HepG2 (cell line): ENCODE data around the gene SURF1. TPM values are rescaled to one million over a fixed set of nuclear protein-coding genes. Genes with fewer than 3 reads are reported as not detected.

Source experiments
- ATAC-seq: fragments of 200-7000 bp; cut with Tn5 transposase; 3 replicates; pipeline ENCODE4 v1.9.1; 2020; ENCODE audit warnings: mild to moderate bottlenecking, moderate library complexity
- BruUV-seq: library from RNA; stranded (reverse); fragments of 400-500 nt; replicated peaks from 2 replicates; lab custom pipeline; 2021; lab: Mats Ljungman, UMichigan
- CTCF ChIA-PET: fragments of 300-600 bp; formaldehyde crosslinking; extraction: SDS; loops from one replicate; lab custom pipeline; 2021; ENCODE audit warnings: low total read pairs, inconsistent platforms, low intra/inter-chr PET ratio; lab: Yijun Ruan, JAX
- POLR2A ChIA-PET: fragments of 350-600 bp; sonication (Branson Sonifier 250); formaldehyde crosslinking; loops from one replicate; lab custom pipeline; 2020; ENCODE audit warnings: antibody characterized with exemption, inconsistent platforms; lab: Yijun Ruan, JAX
- DNase-seq: peaks from one replicate; pipeline ENCODE4 v3.0.0-alpha.2; 2015; ENCODE audit warnings: low spot score
- FAIRE-seq: peaks from 3 replicates; lab custom pipeline; 2011; peaks lifted over from hg19 to GRCh38; lab: Jason Lieb, UNC
- H2AFZ ChIP-seq: one replicate; pipeline ENCODE4 v1.6.1; 2011; ENCODE audit warnings: low read length, inconsistent platforms
- H3K27ac ChIP-seq: fragments of 300-600 bp; 3 replicates; pipeline ENCODE4 v1.8.0; 2011; ENCODE audit warnings: mixed run types, mild to moderate bottlenecking, mixed read lengths, low read length, inconsistent platforms; ENCODE audit not compliant: insufficient read depth; ENCODE audit errors: extremely low read length
- H3K27me3 ChIP-seq, 2 experiments: fragments of 200-600 bp in 1 of 2; 2 replicates in 1 of 2; 3 replicates in 1 of 2; pipeline versions ENCODE4 v1.6.0 to v1.8.0; 2011; ENCODE audit warnings: low read length in 2 of 2, mild to moderate bottlenecking in 2 of 2, moderate library complexity in 2 of 2, inconsistent platforms in 1 of 2; ENCODE audit not compliant: insufficient read depth in 2 of 2, control insufficient read depth in 1 of 2
- H3K36me3 ChIP-seq, 2 experiments: fragments of 200-600 bp in 1 of 2; replicated peaks in 1 of 2; 2 replicates in 1 of 2; 3 replicates in 1 of 2; pipeline versions ENCODE4 v1.5.1 to v1.8.0; 2011; ENCODE audit warnings: low read length in 2 of 2, inconsistent platforms in 1 of 2; ENCODE audit not compliant: insufficient read depth in 2 of 2, control insufficient read depth in 1 of 2
- H3K4me1 ChIP-seq: 2 replicates; pipeline ENCODE4 v1.5.1; 2012; ENCODE audit warnings: low read length, inconsistent platforms; ENCODE audit not compliant: insufficient read depth
- H3K4me2 ChIP-seq: 2 replicates; pipeline ENCODE4 v1.6.0; 2011; ENCODE audit warnings: low read depth, low read length, inconsistent platforms
- H3K4me3 ChIP-seq, 3 experiments: fragments of 200-600 bp in 1 of 3; sonication (generic), shearing (Covaris generic) in 1 of 3; replicated peaks in 1 of 3; 2 replicates each; pipeline ENCODE4 v1.5.1; 2011 to 2016; ENCODE audit warnings: low read length in 3 of 3, inconsistent platforms in 2 of 3, low read depth in 2 of 3, mild to moderate bottlenecking in 2 of 3, control low read depth in 1 of 3, mixed read lengths in 1 of 3; ENCODE audit not compliant: insufficient read depth in 1 of 3
- H3K79me2 ChIP-seq: one replicate; pipeline ENCODE4 v1.6.1; 2011; ENCODE audit warnings: low read length, inconsistent platforms; ENCODE audit not compliant: insufficient read depth
- H3K9ac ChIP-seq: 2 replicates; pipeline ENCODE4 v1.6.0; 2011; ENCODE audit warnings: mild to moderate bottlenecking, low read depth, low read length, inconsistent platforms; ENCODE audit not compliant: insufficient read depth
- H3K9me3 ChIP-seq: 2 replicates; pipeline ENCODE4 v1.5.1; 2012; ENCODE audit warnings: mild to moderate bottlenecking, low read length
- H4K20me1 ChIP-seq: 2 replicates; pipeline ENCODE4 v1.6.0; 2011; ENCODE audit warnings: inconsistent platforms, mild to moderate bottlenecking, low read length, moderate library complexity; ENCODE audit not compliant: insufficient read depth
- DNMT1 ChIP-seq: sonication (generic); formaldehyde crosslinking; IDR thresholded peaks from 2 replicates; pipeline ENCODE4 v1.5.1; 2020; ENCODE audit warnings: mild to moderate bottlenecking, missing genetic modification reagents
- NFAT5 ChIP-seq: sonication (generic); formaldehyde crosslinking; IDR thresholded peaks from 2 replicates; pipeline ENCODE4 v1.4.0; 2020; ENCODE audit warnings: missing genetic modification reagents
- PAF1 ChIP-seq: IDR thresholded peaks from 2 replicates; pipeline ENCODE4 v1.6.1; 2016; ENCODE audit warnings: missing genetic modification reagents, missing compliant biosample characterization
- PRDM10 ChIP-seq: sonication (generic); formaldehyde crosslinking; IDR thresholded peaks from 2 replicates; pipeline ENCODE4 v1.4.0; 2020; ENCODE audit warnings: low read depth, missing genetic modification reagents
- RBAK ChIP-seq: sonication (generic); formaldehyde crosslinking; IDR thresholded peaks from 2 replicates; pipeline ENCODE4 v1.5.1; 2020; ENCODE audit warnings: mild to moderate bottlenecking, missing genetic modification reagents
- SAP130 ChIP-seq: IDR thresholded peaks from 2 replicates; pipeline ENCODE4 v1.6.1; 2016; ENCODE audit warnings: low read depth
- THAP7 ChIP-seq: sonication (generic); formaldehyde crosslinking; IDR thresholded peaks from 2 replicates; pipeline ENCODE4 v1.8.1; 2023; ENCODE audit warnings: mild to moderate bottlenecking, missing genetic modification reagents
- ZFX ChIP-seq: sonication (generic); formaldehyde crosslinking; IDR thresholded peaks from 2 replicates; pipeline ENCODE4 v1.4.0; 2020; ENCODE audit warnings: mild to moderate bottlenecking, low read depth, missing genetic modification reagents, moderate library complexity
- ZNF598 ChIP-seq: sonication (generic); formaldehyde crosslinking; IDR thresholded peaks from 2 replicates; pipeline ENCODE4 v1.5.1; 2020; ENCODE audit warnings: mild to moderate bottlenecking, missing genetic modification reagents, borderline replicate concordance
- WGBS: methylation state at CpG from one replicate; pipeline ENCODE4 v1.1.6; 2017; ENCODE audit warnings: low lambda C conversion rate; 5-methylcytosine and 5-hydroxymethylcytosine counted together
- in situ Hi-C: cut with HindIII; loops from 2 replicates; pipeline ENCODE4 v1.10.0; 2017; ENCODE audit warnings: low pct_unique_long_range_greater_than_20kb; ENCODE audit not compliant: extremely low pct_ligation_motif_present
- intact Hi-C: fragments of 100-400 bp; cut with micrococcal nuclease; formaldehyde crosslinking; loops from one replicate; pipeline ENCODE4 v1.10.0; 2022; ENCODE audit not compliant: unreplicated experiment
- polyA plus RNA-seq, 8 experiments: library from polyadenylated mRNA; depleted of rRNA in 3 of 8; stranded (reverse) in 7 of 8; unstranded in 1 of 8; fragments of >200 nt; fragmentation: Illumina TruSeq in 4 of 8; extraction: Trizol in 4 of 8; gene quantifications; 2 replicates each; pipeline versions ENCODE4 v1.2.1 to v1.2.3, GENCODE V29; 2011 to 2016; ENCODE audit warnings: low read depth in 4 of 8, missing spikeins in 1 of 8, mixed read lengths in 1 of 8; ENCODE audit not compliant: insufficient read depth in 1 of 8
- total RNA-seq, 5 experiments: library from RNA; depleted of rRNA; stranded (reverse); fragments of >200 nt; fragmentation: Illumina TruSeq; extraction: Trizol; gene quantifications; 2 replicates each; pipeline ENCODE4 v1.2.3, GENCODE V29; 2016; ENCODE audit warnings: low read depth in 1 of 5
- TF ChIP-seq, protein P1 (sequence below): sonication (generic); formaldehyde crosslinking; IDR thresholded peaks from 2 replicates; pipeline ENCODE4 v1.5.1; 2020; ENCODE audit warnings: mild to moderate bottlenecking, missing genetic modification reagents, moderate library complexity

Gene SURF1
- total and polyA plus RNA-seq, 2 of the 13 experiments (the other 11 are each of a cell fraction or from before 2014, with no cell fraction given), result 17.8 to 40.7 TPM

GRCh38 chr9:133387680-133388079, 31.4 kb upstream of the SURF1 start:
- POLR2A ChIA-PET, result interaction anchor here (2.2 kb wide), 1 partner anchor 11 kb away, joined by 9 read pairs; the partner anchor contains the start of gene STKLD1
- Histone ChIP-seq H3K27me3 (no peaks in the 10 kb centered on the region), H3K27ac (no peak overlapping the region), H3K4me2 (peak overlapping the region; percentile 62), H2AFZ (no peak overlapping the region), H3K4me3 (peak overlapping the region in 1 of 3 experiments; percentile 27; a peak in 2 of 6 replicates), H3K36me3 (no peaks in the 10 kb centered on the region), H3K4me1 (peaks cover 81% of the 10 kb centered on the region), H4K20me1 (no peaks in the 10 kb centered on the region), H3K9me3 (peaks cover 8% of the 10 kb centered on the region; the same call in 1 of the 2 replicates), H3K9ac (no peak overlapping the region), H3K79me2 (no peaks in the 10 kb centered on the region)
- FAIRE-seq (peak; percentile 67), ATAC-seq (peak; percentile 23), DNase-seq (peak; percentile 17)
- 3% methylated on average over 6 of the region's 9 CpGs for WGBS
- in situ Hi-C loops (no loop called here), intact Hi-C loops (no loop called here)
- CTCF ChIA-PET, result no interaction called here
- no TSS peak for BruUV-seq
- TF ChIP-seq SAP130 (peak; percentile 31; the same call in 1 of the 2 replicates), ZNF598 (CRISPR knock-in tag) (peak; percentile 12; the same call in 1 of the 2 replicates), RBAK (CRISPR knock-in tag) (no peak), PAF1 (CRISPR knock-in tag) (no peak), PRDM10 (peak; percentile 95), ZFX (CRISPR knock-in tag) (peak; percentile 24; the same call in 1 of the 2 replicates), NFAT5 (0 out of 2 replicates have a peak, but pooled peaks have one; percentile 39), THAP7 (CRISPR knock-in tag) (peak; percentile 42; the same call in 1 of the 2 replicates), DNMT1 (no peak)
- TF ChIP-seq, protein P1, sequence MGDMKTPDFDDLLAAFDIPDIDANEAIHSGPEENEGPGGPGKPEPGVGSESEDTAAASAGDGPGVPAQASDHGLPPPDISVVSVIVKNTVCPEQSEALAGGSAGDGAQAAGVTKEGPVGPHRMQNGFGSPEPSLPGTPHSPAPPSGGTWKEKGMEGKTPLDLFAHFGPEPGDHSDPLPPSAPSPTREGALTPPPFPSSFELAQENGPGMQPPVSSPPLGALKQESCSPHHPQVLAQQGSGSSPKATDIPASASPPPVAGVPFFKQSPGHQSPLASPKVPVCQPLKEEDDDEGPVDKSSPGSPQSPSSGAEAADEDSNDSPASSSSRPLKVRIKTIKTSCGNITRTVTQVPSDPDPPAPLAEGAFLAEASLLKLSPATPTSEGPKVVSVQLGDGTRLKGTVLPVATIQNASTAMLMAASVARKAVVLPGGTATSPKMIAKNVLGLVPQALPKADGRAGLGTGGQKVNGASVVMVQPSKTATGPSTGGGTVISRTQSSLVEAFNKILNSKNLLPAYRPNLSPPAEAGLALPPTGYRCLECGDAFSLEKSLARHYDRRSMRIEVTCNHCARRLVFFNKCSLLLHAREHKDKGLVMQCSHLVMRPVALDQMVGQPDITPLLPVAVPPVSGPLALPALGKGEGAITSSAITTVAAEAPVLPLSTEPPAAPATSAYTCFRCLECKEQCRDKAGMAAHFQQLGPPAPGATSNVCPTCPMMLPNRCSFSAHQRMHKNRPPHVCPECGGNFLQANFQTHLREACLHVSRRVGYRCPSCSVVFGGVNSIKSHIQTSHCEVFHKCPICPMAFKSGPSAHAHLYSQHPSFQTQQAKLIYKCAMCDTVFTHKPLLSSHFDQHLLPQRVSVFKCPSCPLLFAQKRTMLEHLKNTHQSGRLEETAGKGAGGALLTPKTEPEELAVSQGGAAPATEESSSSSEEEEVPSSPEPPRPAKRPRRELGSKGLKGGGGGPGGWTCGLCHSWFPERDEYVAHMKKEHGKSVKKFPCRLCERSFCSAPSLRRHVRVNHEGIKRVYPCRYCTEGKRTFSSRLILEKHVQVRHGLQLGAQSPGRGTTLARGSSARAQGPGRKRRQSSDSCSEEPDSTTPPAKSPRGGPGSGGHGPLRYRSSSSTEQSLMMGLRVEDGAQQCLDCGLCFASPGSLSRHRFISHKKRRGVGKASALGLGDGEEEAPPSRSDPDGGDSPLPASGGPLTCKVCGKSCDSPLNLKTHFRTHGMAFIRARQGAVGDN (CRISPR knock-in tag), result peak; percentile 80
